OCI-LY7 (cell line): Measurements from ENCODE around the gene PHF8. TPM values are rescaled to one million over a fixed set of nuclear protein-coding genes. Genes with fewer than 3 reads are reported as not detected.

Experiments
- BruUV-seq: library from RNA; stranded (reverse); fragments of 400-500 nt; replicated peaks from 2 replicates; lab custom pipeline; 2021; lab: Mats Ljungman, UMichigan
- CTCF ChIA-PET: fragments of 300-600 bp; sonication (Branson Sonifier 250); formaldehyde crosslinking; loops from one replicate; lab custom pipeline; 2022; ENCODE audit warnings: antibody characterized with exemption; ENCODE audit not compliant: unreplicated experiment; lab: Charles Lee
- POLR2A ChIA-PET: fragments of 300-600 bp; sonication (Branson Sonifier 250); formaldehyde crosslinking; loops from one replicate; lab custom pipeline; 2022; ENCODE audit warnings: antibody characterized with exemption; lab: Charles Lee
- DNase-seq: peaks from one replicate; pipeline ENCODE4 v3.0.0-alpha.2; 2015; ENCODE audit warnings: low spot score
- H2AFZ ChIP-seq: fragments of 200-600 bp; sonication (generic), shearing (Covaris generic); 2 replicates; pipeline ENCODE4 v1.6.1; 2014; ENCODE audit warnings: mild to moderate bottlenecking, antibody characterized with exemption, low read length, moderate library complexity
- H3K27ac ChIP-seq: fragments of 200-600 bp; sonication (generic); 2 replicates; pipeline ENCODE4 v1.5.1; 2014; ENCODE audit warnings: mixed run types, low read depth, mild to moderate bottlenecking, moderate library complexity, low read length, inconsistent platforms; ENCODE audit not compliant: poor library complexity, severe bottlenecking
- H3K36me3 ChIP-seq: fragments of 200-600 bp; sonication (generic); 2 replicates; pipeline ENCODE4 v1.6.1; 2014; ENCODE audit warnings: mild to moderate bottlenecking, antibody characterized with exemption, low read length, moderate library complexity, mixed read lengths; ENCODE audit not compliant: insufficient read depth
- H3K4me1 ChIP-seq: fragments of 200-600 bp; sonication (generic); 2 replicates; pipeline ENCODE4 v1.5.1; 2014; ENCODE audit warnings: mild to moderate bottlenecking, low read length; ENCODE audit not compliant: insufficient read depth, poor library complexity, severe bottlenecking
- H3K4me2 ChIP-seq: fragments of 200-600 bp; sonication (generic); 2 replicates; pipeline ENCODE4 v1.6.1; 2014; ENCODE audit warnings: mild to moderate bottlenecking, low read length
- H3K4me3 ChIP-seq: fragments of 200-600 bp; sonication (generic); 2 replicates; pipeline ENCODE4 v1.5.1; 2014; ENCODE audit warnings: mild to moderate bottlenecking, low read depth, low read length; ENCODE audit not compliant: poor library complexity, severe bottlenecking
- H3K79me2 ChIP-seq: fragments of 200-600 bp; sonication (generic); 2 replicates; pipeline ENCODE4 v1.6.1; 2016; ENCODE audit warnings: low read depth, mild to moderate bottlenecking, low read length, moderate library complexity, mixed read lengths; ENCODE audit not compliant: insufficient read depth
- H3K9me2 ChIP-seq: fragments of 200-600 bp; sonication (generic); 2 replicates; pipeline ENCODE4 v1.6.1; 2016; ENCODE audit warnings: mild to moderate bottlenecking, low read length, mixed read lengths; ENCODE audit not compliant: insufficient read depth
- H3K9me3 ChIP-seq: fragments of 200-600 bp; sonication (generic); 2 replicates; pipeline ENCODE4 v1.6.1; 2014; ENCODE audit warnings: mild to moderate bottlenecking, mixed run types, low read length, mixed read lengths
- H4K20me1 ChIP-seq: fragments of 200-600 bp; sonication (generic); 2 replicates; pipeline ENCODE4 v1.6.1; 2014; ENCODE audit warnings: mild to moderate bottlenecking, antibody characterized with exemption, low read length, moderate library complexity, mixed read lengths; ENCODE audit not compliant: insufficient read depth
- CTCF ChIP-seq: fragments of 200-600 bp; sonication (generic); conservative IDR thresholded peaks from 2 replicates; pipeline ENCODE4 v1.5.1; 2014; ENCODE audit warnings: mild to moderate bottlenecking, antibody characterized with exemption, low read length, moderate library complexity, mixed read lengths
- EZH2phosphoT487 ChIP-seq: fragments of 200-600 bp; sonication (generic); IDR thresholded peaks from 2 replicates; pipeline ENCODE4 v1.6.1; 2018; ENCODE audit warnings: low read depth, borderline replicate concordance, mild to moderate bottlenecking, mixed run types, antibody characterized with exemption, low read length, moderate library complexity, mixed read lengths
- intact Hi-C: fragments of 100-400 bp; cut with micrococcal nuclease; formaldehyde crosslinking; loops from one replicate; pipeline ENCODE4 v1.10.0; 2022; ENCODE audit not compliant: unreplicated experiment
- total RNA-seq, 2 experiments: library from RNA; depleted of rRNA in 1 of 2; stranded (reverse); fragments of >200 nt in 1 of 2; shearing (Covaris generic) in 1 of 2; gene quantifications; 2 replicates each; pipeline ENCODE4 v1.2.3, GENCODE V29; 2014 to 2022

Gene PHF8
- total RNA-seq, 2 experiments from 2014 or later: 29.7 to 44.2 TPM

GRCh38 chrX:53969540-53969939, 74.7 kb downstream of the PHF8 start:
- no peak overlapping the region for H3K4me2 ChIP-seq
- intact Hi-C loops: no loop called here
- no peaks in the 10 kb centered on the region for H3K79me2 ChIP-seq
- H2AFZ ChIP-seq: no peak overlapping the region
- TF ChIP-seq EZH2phosphoT487 (no peak), CTCF (no peak)
- no peaks in the 10 kb centered on the region for H3K9me2 ChIP-seq
- ChIA-PET CTCF (no interaction called here), POLR2A (no interaction called here)
- BruUV-seq: no TSS peak
- peaks cover 5% of the 10 kb centered on the region; the same call in 1 of the 2 replicates for H3K9me3 ChIP-seq
- peaks cover 44% of the 10 kb centered on the region for H3K36me3 ChIP-seq
- H4K20me1 ChIP-seq: no peaks in the 10 kb centered on the region
- no peaks in the 10 kb centered on the region for H3K4me1 ChIP-seq
- DNase-seq: no peak
- H3K4me3 ChIP-seq: no peak overlapping the region
- H3K27ac ChIP-seq: no peak overlapping the region

- DNase-seq: no peak
- no peak for TF ChIP-seq CTCF
- TF ChIP-seq EZH2phosphoT487: no peak
- intact Hi-C loops: no loop called here
- Histone ChIP-seq H3K9me2 (no peaks in the 10 kb centered on the region), H3K4me3 (no peak overlapping the region), H3K36me3 (peaks cover 44% of the 10 kb centered on the region), H3K4me2 (no peak overlapping the region), H3K79me2 (no peaks in the 10 kb centered on the region), H2AFZ (no peak overlapping the region), H3K27ac (no peak overlapping the region), H4K20me1 (no peaks in the 10 kb centered on the region), H3K4me1 (no peaks in the 10 kb centered on the region), H3K9me3 (no peaks in the 10 kb centered on the region)
- CTCF ChIA-PET: no interaction called here
- no TSS peak for BruUV-seq
- POLR2A ChIA-PET: no interaction called here
Measured at GRCh38 chrX:53950130-53950733, 94.0 kb downstream of the PHF8 start.

- intact Hi-C loops: no loop called here
Measured at GRCh38 chrX:53940180-53940579, 104.1 kb downstream of the PHF8 start.

More at GRCh38 chrX:53940180-53940579, 104.1 kb downstream of the PHF8 start:
- Histone ChIP-seq H3K27ac (no peak overlapping the region), H3K9me3 (no peaks in the 10 kb centered on the region), H3K4me3 (no peak overlapping the region), H4K20me1 (no peaks in the 10 kb centered on the region), H3K36me3 (peaks cover 44% of the 10 kb centered on the region), H3K79me2 (no peaks in the 10 kb centered on the region), H3K9me2 (no peaks in the 10 kb centered on the region), H3K4me1 (no peaks in the 10 kb centered on the region), H3K4me2 (no peak overlapping the region), H2AFZ (no peak overlapping the region)
- POLR2A ChIA-PET: no interaction called here
- no TSS peak for BruUV-seq
- no peak for TF ChIP-seq CTCF
- no peak for TF ChIP-seq EZH2phosphoT487
- CTCF ChIA-PET: no interaction called here
- DNase-seq: no peak
